IgD-negative memory B cell (primary cell): ENCODE measurements around the gene STT3A. TPM values are rescaled to one million over a fixed set of nuclear protein-coding genes. Genes with fewer than 3 reads are reported as not detected.

Experiments
- H3K27ac Mint-ChIP-seq, 3 donors: one replicate each; pipeline ENCODE4 v1.8.0; 2020 to 2022; ENCODE audit warnings: mild to moderate bottlenecking in 3 of 3, mixed read lengths in 3 of 3, moderate library complexity in 1 of 3
- H3K27me3 Mint-ChIP-seq: one replicate; pipeline ENCODE4 v1.8.0; 2021; ENCODE audit warnings: mixed read lengths
- H3K36me3 Mint-ChIP-seq: one replicate; pipeline ENCODE4 v1.8.0; 2020; ENCODE audit warnings: mild to moderate bottlenecking, mixed read lengths
- H3K4me1 Mint-ChIP-seq, 3 donors: one replicate each; pipeline ENCODE4 v1.8.0; 2020 to 2022; ENCODE audit warnings: mixed read lengths in 3 of 3, mild to moderate bottlenecking in 1 of 3
- H3K4me3 Mint-ChIP-seq, 4 donors: one replicate each; pipeline ENCODE4 v1.8.0; 2020 to 2022; ENCODE audit warnings: mild to moderate bottlenecking in 4 of 4, mixed read lengths in 4 of 4, moderate library complexity in 3 of 4
- H3K9me3 Mint-ChIP-seq, 3 donors: one replicate each; pipeline ENCODE4 v1.8.0; 2020 to 2021; ENCODE audit warnings: mixed read lengths in 3 of 3, mild to moderate bottlenecking in 1 of 3
- polyA plus RNA-seq: library from polyadenylated mRNA; unstranded; fragments of 300-500 nt; fragmentation: Illumina TruSeq; gene quantifications from one replicate; pipeline ENCODE4 v1.2.3, GENCODE V29; 2021

The STT3A gene
- polyA plus RNA-seq, 1 donor from 2014 or later = 57.7 TPM

GRCh38 chr11:125609545-125609944, 16.9 kb downstream of the STT3A start:
- no peak overlapping the region for H3K27ac Mint-ChIP-seq

GRCh38 chr11:125618383-125618782, 25.7 kb downstream of the STT3A start:
- Mint-ChIP-seq H3K27ac (no peak overlapping the region), H3K9me3 (no peaks in the 10 kb centered on the region), H3K36me3 (no peaks in the 10 kb centered on the region), H3K27me3 (no peaks in the 10 kb centered on the region), H3K4me1 (no peaks in the 10 kb centered on the region), H3K4me3 (no peak overlapping the region)

More at GRCh38 chr11:125609545-125609944, 16.9 kb downstream of the STT3A start:
- Mint-ChIP-seq H3K4me3 (no peak overlapping the region), H3K9me3 (no peaks in the 10 kb centered on the region), H3K27me3 (no peaks in the 10 kb centered on the region), H3K36me3 (peaks cover 1% of the 10 kb centered on the region), H3K4me1 (peaks cover 0 to 3% (median 1%) of the 10 kb centered on the region in 3 donors)

DNA sequence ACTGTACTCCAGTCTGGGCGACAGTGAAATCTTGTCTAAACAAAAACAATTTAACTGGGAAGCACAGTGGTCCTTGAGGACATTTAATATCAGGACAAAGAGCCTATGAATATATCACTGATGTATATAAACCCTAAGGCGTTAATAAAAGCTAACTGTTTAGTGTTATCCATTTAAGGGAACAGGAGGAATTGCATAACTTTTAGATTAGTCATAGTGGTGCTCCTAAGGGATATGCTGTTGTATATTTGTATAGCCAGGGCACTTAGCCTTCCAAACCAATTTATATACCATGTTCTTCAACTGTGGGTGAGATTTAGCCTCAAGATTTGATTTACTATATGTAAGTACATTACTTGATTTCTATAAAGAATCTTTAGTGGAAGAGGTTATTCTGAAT, 29.3 kb downstream of the STT3A start:
- Mint-ChIP-seq H3K4me3 (peak overlapping the region in 1 of 4 donors; percentile 58), H3K36me3 (no peaks in the 10 kb centered on the region), H3K27me3 (peaks cover 2% of the 10 kb centered on the region), H3K4me1 (peaks cover 9 to 12% (median 10%) of the 10 kb centered on the region in 3 donors), H3K27ac (no peak overlapping the region), H3K9me3 (no peaks in the 10 kb centered on the region)

DNA sequence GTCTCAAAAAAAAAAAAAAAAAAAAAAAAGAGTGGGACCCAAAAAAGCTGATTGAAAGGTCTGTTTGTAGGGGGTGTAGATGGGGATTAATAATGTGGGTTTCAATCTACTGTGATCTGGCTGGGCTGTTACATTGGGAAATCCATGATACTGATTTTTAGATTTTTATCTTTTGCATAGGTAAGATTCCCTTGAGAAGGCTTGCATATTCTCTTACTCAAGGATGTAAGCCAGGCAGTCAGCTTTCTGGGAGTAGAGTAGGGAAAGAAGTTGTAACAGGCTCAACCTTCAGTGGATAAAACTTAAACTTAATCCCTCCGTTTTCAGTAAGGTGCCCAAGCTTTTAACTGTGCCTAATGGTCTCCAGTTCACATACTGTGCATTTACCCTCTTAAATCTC, 30.4 kb downstream of the STT3A start:
- H3K27me3 Mint-ChIP-seq = peaks cover 2% of the 10 kb centered on the region
- no peaks in the 10 kb centered on the region for H3K36me3 Mint-ChIP-seq
- no peaks in the 10 kb centered on the region for H3K9me3 Mint-ChIP-seq
- peak overlapping the region in 1 of 4 donors; percentile 95 for H3K4me3 Mint-ChIP-seq
- H3K27ac Mint-ChIP-seq = peak overlapping the region in 1 of 3 donors; percentile 27
- peaks cover 9 to 12% (median 10%) of the 10 kb centered on the region in 3 donors for H3K4me1 Mint-ChIP-seq

- no peaks in the 10 kb centered on the region for H3K36me3 Mint-ChIP-seq
- H3K4me3 Mint-ChIP-seq = peak within 1 kb of the TSS; percentile 88 to 99 (median 96)
- no peaks in the 10 kb centered on the region for H3K9me3 Mint-ChIP-seq
- peaks cover 9 to 12% (median 10%) of the 10 kb centered on the region in 3 donors for H3K4me1 Mint-ChIP-seq
- H3K27ac Mint-ChIP-seq = peak within 1 kb of the TSS; percentile 93 to 100 (median 99)
- peaks cover 2% of the 10 kb centered on the region for H3K27me3 Mint-ChIP-seq
These were observed 32.1 kb downstream of the STT3A start, which contains the start of gene CHEK1 for GRCh38 chr11:125624756-125625213. Gene CHEK1, plus strand, starts transcription at chr11:125625163. Its CDS starts 1,606 bp downstream, at chr11:125626769.

DNA sequence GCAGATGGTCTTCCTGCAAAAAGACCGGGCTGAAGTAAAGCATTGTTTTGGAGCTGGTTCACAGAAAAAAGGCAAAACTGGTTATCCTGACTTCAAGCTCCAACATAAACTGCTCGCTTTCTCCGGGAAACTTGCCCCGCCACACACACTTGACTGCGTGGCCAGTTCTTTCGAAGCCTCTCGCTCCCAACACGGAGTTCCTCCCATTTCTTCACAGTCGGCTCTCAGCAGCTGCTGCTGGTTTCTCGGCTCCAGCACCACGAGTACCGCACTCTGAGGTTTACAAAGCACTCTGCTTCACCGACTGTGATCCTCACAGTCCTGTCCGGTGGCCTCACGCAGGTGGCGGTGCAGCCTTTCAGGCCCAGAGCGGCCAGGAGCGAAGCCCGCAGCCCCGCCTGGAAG, 32.6 kb downstream of the STT3A start:
- H3K27ac Mint-ChIP-seq = peak overlapping the region; percentile 93 to 100 (median 99)
- H3K36me3 Mint-ChIP-seq = no peaks in the 10 kb centered on the region
- peaks cover 9 to 12% (median 10%) of the 10 kb centered on the region in 3 donors for H3K4me1 Mint-ChIP-seq
- H3K4me3 Mint-ChIP-seq = peak overlapping the region; percentile 88 to 99 (median 96)
- peaks cover 2% of the 10 kb centered on the region for H3K27me3 Mint-ChIP-seq
- no peaks in the 10 kb centered on the region for H3K9me3 Mint-ChIP-seq

DNA sequence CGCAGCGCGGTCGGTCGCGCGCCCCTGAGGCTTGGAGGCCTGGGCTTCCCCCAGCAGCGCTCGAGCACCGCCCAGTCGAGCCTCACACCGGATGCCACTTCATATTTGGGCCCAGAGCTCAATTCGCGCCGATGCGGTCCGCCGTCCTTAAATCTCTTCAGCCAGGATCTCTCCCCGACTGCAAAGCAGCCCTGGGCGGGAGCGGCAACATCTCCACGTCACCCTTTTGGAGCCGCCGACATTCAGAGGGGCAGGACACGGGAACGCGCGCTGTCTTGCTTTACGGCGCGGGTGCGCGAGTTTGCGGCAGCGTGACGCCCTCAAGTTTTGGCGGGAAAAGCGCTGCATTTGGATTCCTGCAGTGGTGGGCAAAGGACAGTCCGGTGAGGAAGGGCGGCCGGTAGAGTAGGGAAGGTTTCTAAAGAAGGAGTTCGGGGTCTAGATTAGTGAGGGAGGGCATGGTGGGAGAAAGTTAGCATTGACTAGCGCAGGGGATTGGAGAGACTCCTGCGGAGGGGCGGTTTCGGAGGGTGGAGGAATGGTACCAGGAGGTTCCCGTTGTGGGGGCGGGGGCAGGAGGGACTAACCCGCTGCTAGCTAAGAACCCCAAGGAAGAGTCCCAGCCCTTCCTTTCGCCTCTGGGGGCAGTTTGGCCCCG, 33.1 kb downstream of the STT3A start:
- peak overlapping the region; percentile 88 to 99 (median 96) for H3K4me3 Mint-ChIP-seq
- peaks cover 2% of the 10 kb centered on the region for H3K27me3 Mint-ChIP-seq
- no peaks in the 10 kb centered on the region for H3K36me3 Mint-ChIP-seq

DNA sequence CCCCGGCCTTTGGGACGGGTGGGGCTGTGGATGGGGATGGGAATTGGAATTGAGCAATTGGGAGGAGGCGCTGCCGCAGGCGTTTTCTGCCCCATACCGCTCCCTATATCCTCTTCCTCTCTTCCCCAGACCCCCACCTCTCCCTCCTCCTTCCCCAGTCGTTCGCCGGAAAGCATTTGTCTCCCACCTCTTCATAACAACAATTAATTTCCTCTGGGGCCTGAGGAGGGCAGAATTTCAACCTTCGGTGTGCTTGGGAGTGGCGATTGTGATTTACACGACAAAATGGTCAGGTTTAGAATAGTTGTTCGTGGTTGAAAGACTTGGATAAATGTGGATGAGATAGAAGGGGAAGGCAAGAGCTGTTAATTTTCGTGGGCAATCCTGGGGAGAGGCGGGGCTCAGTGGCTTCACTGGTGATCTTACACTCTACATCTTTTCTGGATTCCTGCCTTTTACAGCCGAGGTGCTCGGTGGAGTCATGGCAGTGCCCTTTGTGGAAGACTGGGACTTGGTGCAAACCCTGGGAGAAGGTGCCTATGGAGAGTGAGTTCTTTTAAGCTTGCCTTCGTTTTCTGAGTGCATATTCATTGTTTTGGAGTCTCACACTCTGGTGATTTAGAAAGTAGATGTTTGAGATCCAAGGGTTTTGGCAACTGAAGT, 33.8 kb downstream of the STT3A start:
- H3K27me3 Mint-ChIP-seq = peaks cover 2% of the 10 kb centered on the region
- peak overlapping the region; percentile 88 to 99 (median 96) for H3K4me3 Mint-ChIP-seq
- H3K36me3 Mint-ChIP-seq = no peaks in the 10 kb centered on the region
- H3K9me3 Mint-ChIP-seq = no peaks in the 10 kb centered on the region
- H3K27ac Mint-ChIP-seq = peak overlapping the region; percentile 93 to 100 (median 99)
- peaks cover 9 to 12% (median 10%) of the 10 kb centered on the region in 3 donors for H3K4me1 Mint-ChIP-seq

More for the DNA sequence above, 33.1 kb downstream of the STT3A start:
- H3K27ac Mint-ChIP-seq = peak overlapping the region; percentile 93 to 100 (median 99)
- no peaks in the 10 kb centered on the region for H3K9me3 Mint-ChIP-seq
- peaks cover 9 to 12% (median 10%) of the 10 kb centered on the region in 3 donors for H3K4me1 Mint-ChIP-seq

- Mint-ChIP-seq H3K27me3 (peaks cover 2% of the 10 kb centered on the region), H3K36me3 (no peaks in the 10 kb centered on the region), H3K4me3 (peak overlapping the region; percentile 88 to 99 (median 96)), H3K4me1 (peaks cover 9 to 12% (median 10%) of the 10 kb centered on the region in 3 donors), H3K9me3 (no peaks in the 10 kb centered on the region), H3K27ac (peak overlapping the region in 2 of 3 donors; percentile 93 to 100)
These were observed 34.7 kb downstream of the STT3A start for GRCh38 chr11:125627236-125627910.

- H3K27ac Mint-ChIP-seq = peak overlapping the region in 1 of 3 donors; percentile 34
These were observed 45.2 kb downstream of the STT3A start for GRCh38 chr11:125637840-125638239.

DNA sequence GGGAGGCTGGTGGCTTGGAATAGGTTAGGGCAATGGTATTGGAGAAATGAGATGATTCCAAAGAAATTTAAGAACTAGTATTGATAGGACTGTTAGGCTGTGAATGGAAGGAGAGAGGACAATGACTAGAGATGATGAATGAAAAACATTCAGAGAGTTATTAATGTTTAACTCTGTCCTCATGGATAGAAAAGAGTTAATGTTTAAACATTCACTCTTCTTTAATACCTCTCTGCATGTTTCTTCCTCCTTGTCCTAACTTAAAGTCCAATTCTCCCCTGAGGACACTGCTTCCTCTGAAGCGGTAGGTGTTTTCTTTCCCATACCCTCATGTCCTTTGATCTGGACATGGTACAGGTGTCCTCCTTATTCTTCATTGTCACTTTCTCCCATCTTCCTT, 45.7 kb downstream of the STT3A start:
- H3K27ac Mint-ChIP-seq = peak overlapping the region in 1 of 3 donors; percentile 34

More at GRCh38 chr11:125637840-125638239, 45.2 kb downstream of the STT3A start:
- Mint-ChIP-seq H3K4me1 (peaks cover 0 to 2% (median 0%) of the 10 kb centered on the region in 3 donors), H3K4me3 (no peak overlapping the region), H3K36me3 (peaks cover 8% of the 10 kb centered on the region), H3K27me3 (no peaks in the 10 kb centered on the region), H3K9me3 (no peaks in the 10 kb centered on the region)

DNA sequence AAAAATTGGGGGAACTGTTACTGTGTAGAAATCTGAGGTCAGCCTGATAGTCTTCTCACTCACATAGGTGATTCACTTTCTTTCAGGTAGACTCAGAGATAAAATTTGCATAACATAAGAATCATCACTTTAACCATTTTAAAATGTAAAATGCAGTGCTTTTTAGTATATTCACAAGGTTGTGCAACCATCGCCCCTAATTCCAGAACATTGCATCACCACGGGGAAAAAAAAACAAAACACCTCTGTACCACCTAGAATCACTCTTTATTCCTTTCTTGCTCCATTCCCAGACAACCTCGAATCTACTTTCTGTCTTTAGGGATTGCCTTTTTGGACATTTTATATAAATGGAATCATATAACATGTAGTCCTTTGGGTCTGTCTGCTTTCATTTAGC, 53.2 kb downstream of the STT3A start:
- Mint-ChIP-seq H3K27me3 (no peaks in the 10 kb centered on the region), H3K36me3 (peaks cover 3% of the 10 kb centered on the region), H3K4me3 (no peak overlapping the region), H3K9me3 (no peaks in the 10 kb centered on the region), H3K4me1 (no peaks in the 10 kb centered on the region), H3K27ac (no peak overlapping the region)

More for the DNA sequence above, 45.7 kb downstream of the STT3A start:
- Mint-ChIP-seq H3K36me3 (peaks cover 6% of the 10 kb centered on the region), H3K4me3 (no peak overlapping the region), H3K27me3 (no peaks in the 10 kb centered on the region), H3K9me3 (no peaks in the 10 kb centered on the region), H3K4me1 (peaks cover 0 to 2% (median 0%) of the 10 kb centered on the region in 3 donors)

DNA sequence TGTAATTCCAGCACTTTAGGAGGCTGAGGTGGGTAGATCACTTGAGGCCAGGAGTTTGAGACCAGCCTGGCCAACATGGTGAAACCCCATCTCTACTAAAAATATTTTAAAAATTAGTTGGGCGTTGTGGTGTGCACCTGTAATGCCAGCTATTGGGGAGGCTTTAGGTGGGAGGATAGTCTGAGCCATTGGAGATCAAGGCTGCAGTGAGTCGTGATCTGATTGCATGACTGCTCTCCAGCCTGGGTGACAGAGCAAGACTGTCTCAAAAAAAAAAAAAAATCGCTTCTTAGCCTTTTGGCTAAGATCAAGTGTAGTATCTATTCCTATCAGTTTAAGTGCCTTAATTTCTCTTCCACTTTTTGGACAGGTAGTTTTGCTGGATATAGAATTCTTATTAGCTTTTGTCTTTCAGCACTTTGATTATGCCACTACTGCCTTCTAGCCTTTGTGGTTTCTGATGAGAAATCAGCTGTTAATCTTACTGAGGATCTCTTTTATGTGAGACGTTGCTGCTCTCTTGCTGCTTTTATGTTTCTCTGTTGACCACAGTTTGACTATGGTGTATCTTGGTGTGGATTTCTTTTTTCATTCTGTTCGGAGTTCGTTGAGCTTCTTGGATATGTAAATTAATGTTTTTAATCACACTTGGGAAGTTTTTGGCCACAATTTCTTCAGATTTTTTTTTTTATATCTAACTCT, 57.0 kb downstream of the STT3A start:
- no peaks in the 10 kb centered on the region for H3K27me3 Mint-ChIP-seq
- H3K4me1 Mint-ChIP-seq = no peaks in the 10 kb centered on the region
- no peaks in the 10 kb centered on the region for H3K9me3 Mint-ChIP-seq
- H3K4me3 Mint-ChIP-seq = no peak overlapping the region
- no peak overlapping the region for H3K27ac Mint-ChIP-seq
- no peaks in the 10 kb centered on the region for H3K36me3 Mint-ChIP-seq

- peaks cover 2% of the 10 kb centered on the region for H3K36me3 Mint-ChIP-seq
- H3K4me1 Mint-ChIP-seq = no peaks in the 10 kb centered on the region
- no peak overlapping the region for H3K4me3 Mint-ChIP-seq
- no peaks in the 10 kb centered on the region for H3K27me3 Mint-ChIP-seq
- H3K27ac Mint-ChIP-seq = no peak overlapping the region
- H3K9me3 Mint-ChIP-seq = peaks cover 0 to 11% (median 7%) of the 10 kb centered on the region in 3 donors
These were observed 70.0 kb downstream of the STT3A start for GRCh38 chr11:125662689-125663088.
